Activated effector memory CD4-positive, alpha-beta T cell treated with Interleukin-2 at 50 U/mL for 16 hours (primary cell): ENCODE data around the gene GPRC5A.

Experiments
- DNase-seq: peaks from one replicate; pipeline ENCODE4 v3.0.0-alpha.2; 2020

GPRC5A gene

GRCh38 chr12:12885096-12885792 is 6.1 kb upstream of the GPRC5A start:
- DNase-seq = no peak

GRCh38 chr12:12887471-12887870 is 3.9 kb upstream of the GPRC5A start:
- no peak for DNase-seq

GRCh38 chr12:12889701-12890100 is 1.7 kb upstream of the GPRC5A start:
- no peak for DNase-seq

GRCh38 chr12:12890543-12891079 is 751 bp upstream of the GPRC5A start:
- DNase-seq = no peak

- no peak for DNase-seq
These were observed 556 bp downstream of the GPRC5A start for GRCh38 chr12:12891881-12892355.

- no peak for DNase-seq
These were observed 1.3 kb downstream of the GPRC5A start for GRCh38 chr12:12892681-12893141.

- no peak for DNase-seq
These were observed 2.1 kb downstream of the GPRC5A start for GRCh38 chr12:12893438-12893837.

GRCh38 chr12:12896260-12896659 is 4.9 kb downstream of the GPRC5A start:
- DNase-seq = no peak

GRCh38 chr12:12897302-12897701 is 5.9 kb downstream of the GPRC5A start:
- no peak for DNase-seq

- no peak for DNase-seq
These were observed 6.9 kb downstream of the GPRC5A start for GRCh38 chr12:12898136-12898717.

- no peak for DNase-seq
These were observed 7.6 kb downstream of the GPRC5A start for GRCh38 chr12:12898911-12899511.

- DNase-seq = no peak
These were observed 8.4 kb downstream of the GPRC5A start for GRCh38 chr12:12899530-12900380.

GRCh38 chr12:12900786-12901157 is 9.4 kb downstream of the GPRC5A start:
- no peak for DNase-seq

- no peak for DNase-seq
These were observed 9.9 kb downstream of the GPRC5A start for GRCh38 chr12:12901158-12901791.

- DNase-seq = no peak
These were observed 10.7 kb downstream of the GPRC5A start for GRCh38 chr12:12902036-12902435.

- no peak for DNase-seq
These were observed 12.6 kb downstream of the GPRC5A start for GRCh38 chr12:12903642-12904609.

GRCh38 chr12:12907552-12907951 is 16.2 kb downstream of the GPRC5A start:
- no peak for DNase-seq

- DNase-seq = no peak
These were observed 16.9 kb downstream of the GPRC5A start for GRCh38 chr12:12908252-12908651.

- no peak for DNase-seq
These were observed 17.3 kb downstream of the GPRC5A start for GRCh38 chr12:12908711-12909110.

GRCh38 chr12:12909228-12909994 is 18.0 kb downstream of the GPRC5A start:
- no peak for DNase-seq
